Activated T-cell treated with anti-CD3 and anti-CD28 coated beads, Interleukin-2, amount 50 U/mL, for 4 hours (primary cell): ENCODE data around the gene POU3F4. TPM values are rescaled to one million over a fixed set of nuclear protein-coding genes. Genes with fewer than 3 reads are reported as not detected.

Source experiments
- ATAC-seq, 2 donors: fragments of 200-7000 bp; cut with Tn5 transposase; one replicate each; pipeline ENCODE4 v1.10.0; 2021
- DNase-seq: peaks from one replicate; pipeline ENCODE4 v3.0.0-alpha.2; 2020
- H3K27me3 Mint-ChIP-seq: one replicate; pipeline ENCODE4 v1.8.0; 2021; ENCODE audit warnings: low read depth, mixed read lengths
- H3K36me3 Mint-ChIP-seq: one replicate; pipeline ENCODE4 v1.8.0; 2022; ENCODE audit warnings: mixed read lengths; ENCODE audit not compliant: insufficient read depth
- H3K4me1 Mint-ChIP-seq: one replicate; pipeline ENCODE4 v1.8.0; 2021; ENCODE audit warnings: low read depth, mixed read lengths
- H3K4me3 Mint-ChIP-seq: one replicate; pipeline ENCODE4 v1.8.0; 2021; ENCODE audit warnings: mild to moderate bottlenecking, moderate library complexity, mixed read lengths
- H3K9me3 Mint-ChIP-seq: one replicate; pipeline ENCODE4 v1.8.0; 2021; ENCODE audit warnings: mixed read lengths
- total RNA-seq, 3 donors: library from RNA; stranded (reverse); gene quantifications; one replicate each; pipeline ENCODE4 v1.2.1, GENCODE V29; 2021

Gene POU3F4
- not detected for total RNA-seq

DNA sequence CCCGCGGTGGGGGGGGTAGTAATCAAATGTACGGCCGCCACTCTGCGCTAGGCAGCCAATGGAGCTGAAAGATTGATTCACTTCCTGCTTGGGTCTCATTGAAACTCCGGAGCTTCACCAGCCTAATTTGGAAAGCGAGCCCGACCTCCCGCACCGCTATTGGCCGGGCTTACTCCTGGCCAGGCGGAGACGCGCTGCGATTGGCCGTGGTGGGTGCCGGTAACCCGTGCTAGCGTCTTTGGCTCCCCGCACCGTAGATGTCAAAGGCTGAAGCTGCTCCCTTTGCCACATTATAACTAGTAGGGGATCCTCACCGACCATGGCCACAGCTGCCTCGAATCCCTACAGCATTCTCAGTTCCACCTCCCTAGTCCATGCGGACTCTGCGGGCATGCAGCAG is at the start of gene POU3F4:
POU3F4 (plus strand) TSS at position 285 of the 400 bp plus-strand sequence; CDS start at position 320, 35 bp downstream.
- no peaks in the 10 kb centered on the region for H3K9me3 Mint-ChIP-seq
- no peaks in the 10 kb centered on the region for H3K36me3 Mint-ChIP-seq
- ATAC-seq = no peak
- peaks cover 71% of the 10 kb centered on the region for H3K27me3 Mint-ChIP-seq
- H3K4me3 Mint-ChIP-seq = no peak within 1 kb of the TSS
- H3K4me1 Mint-ChIP-seq = peaks cover 2% of the 10 kb centered on the region
- no peak for DNase-seq

DNA sequence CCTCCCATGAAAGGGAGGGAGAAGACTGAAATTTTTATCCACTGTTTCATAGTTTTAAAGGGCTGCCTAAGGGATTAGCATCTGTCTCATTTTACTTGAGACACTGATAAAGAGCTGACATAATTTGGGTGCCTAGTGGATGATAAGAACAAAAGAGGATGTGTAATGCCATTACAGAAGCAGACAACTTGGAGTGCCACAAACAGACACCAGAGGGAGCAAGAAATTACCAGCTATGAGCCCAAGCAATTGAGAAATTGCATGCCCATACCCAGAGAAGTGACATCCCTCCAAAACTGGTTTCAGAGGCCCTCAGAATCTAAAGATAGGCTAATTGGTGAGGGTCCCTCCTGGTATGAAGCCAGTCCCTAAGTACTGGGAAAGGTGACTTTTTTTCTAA is 38.5 kb upstream of the POU3F4 start:
- Mint-ChIP-seq H3K9me3 (no peaks in the 10 kb centered on the region), H3K4me1 (no peaks in the 10 kb centered on the region), H3K4me3 (no peak overlapping the region), H3K36me3 (no peaks in the 10 kb centered on the region), H3K27me3 (no peaks in the 10 kb centered on the region)
- ATAC-seq (no peak), DNase-seq (no peak)

DNA sequence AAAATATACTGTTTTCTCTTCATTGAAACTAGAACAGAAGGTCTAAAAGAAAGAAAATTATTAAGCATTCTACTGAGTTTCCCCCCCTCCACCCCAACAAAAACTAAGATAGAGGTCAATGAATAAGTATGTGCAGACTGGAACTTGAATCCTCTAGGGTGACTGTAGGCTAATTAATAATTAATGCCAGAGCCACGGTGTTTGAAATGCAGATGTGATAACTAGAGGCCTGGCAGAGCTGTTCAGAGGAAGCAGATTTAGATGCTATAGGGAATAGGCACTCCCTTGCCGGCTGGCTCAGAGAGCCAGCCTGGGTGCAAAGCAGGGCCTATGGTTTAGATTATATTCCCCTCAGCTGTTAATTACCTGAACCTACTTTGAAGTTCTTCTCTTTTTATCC is 12.2 kb upstream of the POU3F4 start:
- Mint-ChIP-seq H3K4me3 (no peak overlapping the region), H3K27me3 (peaks cover 2% of the 10 kb centered on the region), H3K36me3 (no peaks in the 10 kb centered on the region), H3K9me3 (no peaks in the 10 kb centered on the region), H3K4me1 (no peaks in the 10 kb centered on the region)
- no peak for ATAC-seq
- no peak for DNase-seq

DNA sequence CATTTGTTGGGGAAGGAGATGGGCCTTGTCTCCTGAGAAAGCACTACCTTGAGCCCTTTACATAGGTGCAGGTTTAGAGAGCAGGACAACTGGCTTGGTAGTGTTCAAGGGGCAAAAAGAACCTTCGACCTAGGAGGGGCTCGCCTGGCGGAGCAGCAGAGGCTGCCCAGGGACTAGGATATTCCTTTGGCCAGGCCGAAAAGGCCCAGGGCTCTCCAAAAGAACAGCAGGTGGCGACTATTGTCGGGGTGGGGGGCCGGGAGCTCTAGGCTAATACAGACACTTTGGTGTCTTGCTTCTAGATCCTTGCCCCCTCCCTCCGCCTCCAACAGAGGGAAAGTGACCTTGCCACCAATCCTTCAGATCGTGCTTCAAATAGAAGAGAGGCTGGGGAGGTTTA is 7.1 kb upstream of the POU3F4 start:
- Mint-ChIP-seq H3K9me3 (no peaks in the 10 kb centered on the region), H3K4me1 (no peaks in the 10 kb centered on the region), H3K27me3 (peaks cover 39% of the 10 kb centered on the region), H3K4me3 (no peak overlapping the region), H3K36me3 (no peaks in the 10 kb centered on the region)
- no peak for DNase-seq
- ATAC-seq = no peak

DNA sequence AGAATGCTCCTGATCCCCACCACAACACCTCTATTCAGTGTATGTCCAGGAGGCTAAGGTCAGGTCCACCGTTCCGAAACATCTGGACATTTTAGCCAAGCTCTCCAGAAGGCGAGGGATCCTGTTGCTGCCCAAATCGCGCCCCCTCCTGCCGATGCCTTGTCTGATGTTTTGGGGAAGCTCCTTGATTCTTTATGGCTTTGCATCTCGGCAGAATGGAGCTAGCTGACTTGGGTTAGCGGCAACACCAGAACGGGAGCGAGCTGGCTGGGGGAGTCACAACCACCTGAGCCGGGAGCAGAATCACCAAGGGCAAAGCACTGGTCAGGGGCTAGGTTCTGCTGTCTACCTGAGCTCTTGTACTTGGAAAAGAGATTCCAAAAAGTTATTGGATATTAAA is 6.6 kb upstream of the POU3F4 start:
- H3K27me3 Mint-ChIP-seq = peaks cover 43% of the 10 kb centered on the region
- DNase-seq = no peak
- no peak for ATAC-seq
- H3K9me3 Mint-ChIP-seq = no peaks in the 10 kb centered on the region
- no peaks in the 10 kb centered on the region for H3K4me1 Mint-ChIP-seq
- no peak overlapping the region for H3K4me3 Mint-ChIP-seq
- no peaks in the 10 kb centered on the region for H3K36me3 Mint-ChIP-seq

DNA sequence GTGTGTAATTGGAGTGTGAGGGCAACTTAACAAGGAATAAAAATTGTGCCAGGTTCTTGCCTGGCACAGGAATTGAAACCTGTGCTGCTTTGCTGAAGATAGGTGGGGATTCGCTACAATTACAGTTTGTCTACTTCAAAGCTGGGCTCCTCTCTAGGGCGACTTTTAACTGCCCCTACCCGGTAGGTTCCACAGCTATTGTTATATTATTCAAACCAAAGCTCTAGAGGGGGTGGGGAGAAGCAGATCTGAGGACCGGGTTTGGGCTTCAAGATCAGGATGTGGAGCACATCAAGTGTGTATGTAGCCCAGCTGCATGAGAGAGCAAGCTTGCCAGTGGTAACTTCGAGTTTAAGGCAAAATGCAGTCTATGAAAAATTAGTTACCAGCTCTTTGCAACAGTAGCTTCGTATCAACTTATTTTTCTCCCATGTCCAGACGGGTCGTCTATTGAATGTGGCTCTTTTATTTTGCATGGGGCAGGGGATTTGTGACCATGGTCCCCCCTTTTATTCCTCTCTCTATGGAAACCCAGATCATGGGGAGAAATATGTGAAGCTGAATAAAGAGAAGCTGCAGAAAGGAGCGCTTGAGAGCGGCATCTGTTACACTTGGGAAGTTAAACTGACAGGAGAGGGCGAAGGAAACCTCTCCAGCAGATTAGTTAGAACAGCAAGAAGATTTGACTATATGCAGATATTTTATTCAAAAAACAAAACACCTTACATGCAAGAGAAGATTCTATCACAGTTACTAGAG is 3.2 kb upstream of the POU3F4 start:
- DNase-seq = no peak
- Mint-ChIP-seq H3K27me3 (peaks cover 64% of the 10 kb centered on the region), H3K4me1 (peaks cover 2% of the 10 kb centered on the region), H3K4me3 (no peak overlapping the region), H3K36me3 (no peaks in the 10 kb centered on the region), H3K9me3 (no peaks in the 10 kb centered on the region)
- no peak for ATAC-seq

DNA sequence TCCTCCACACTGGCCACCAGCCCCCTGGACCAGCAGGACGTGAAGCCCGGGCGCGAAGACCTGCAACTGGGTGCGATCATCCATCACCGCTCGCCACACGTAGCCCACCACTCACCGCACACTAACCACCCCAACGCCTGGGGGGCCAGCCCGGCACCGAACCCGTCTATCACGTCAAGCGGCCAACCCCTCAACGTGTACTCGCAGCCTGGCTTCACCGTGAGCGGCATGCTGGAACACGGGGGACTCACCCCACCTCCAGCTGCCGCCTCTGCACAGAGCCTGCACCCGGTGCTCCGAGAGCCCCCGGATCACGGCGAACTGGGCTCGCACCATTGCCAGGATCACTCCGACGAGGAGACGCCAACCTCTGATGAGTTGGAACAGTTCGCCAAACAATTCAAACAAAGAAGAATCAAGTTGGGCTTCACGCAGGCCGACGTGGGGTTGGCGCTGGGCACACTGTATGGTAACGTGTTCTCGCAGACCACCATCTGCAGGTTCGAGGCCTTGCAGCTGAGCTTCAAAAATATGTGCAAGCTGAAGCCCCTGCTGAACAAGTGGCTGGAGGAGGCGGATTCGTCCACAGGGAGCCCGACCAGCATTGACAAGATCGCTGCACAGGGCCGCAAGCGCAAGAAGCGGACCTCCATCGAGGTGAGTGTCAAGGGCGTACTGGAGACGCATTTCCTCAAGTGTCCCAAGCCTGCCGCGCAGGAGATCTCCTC is 600 bp downstream of the POU3F4 start:
- H3K4me1 Mint-ChIP-seq = peaks cover 2% of the 10 kb centered on the region
- H3K27me3 Mint-ChIP-seq = peaks cover 64% of the 10 kb centered on the region
- H3K9me3 Mint-ChIP-seq = no peaks in the 10 kb centered on the region

DNA sequence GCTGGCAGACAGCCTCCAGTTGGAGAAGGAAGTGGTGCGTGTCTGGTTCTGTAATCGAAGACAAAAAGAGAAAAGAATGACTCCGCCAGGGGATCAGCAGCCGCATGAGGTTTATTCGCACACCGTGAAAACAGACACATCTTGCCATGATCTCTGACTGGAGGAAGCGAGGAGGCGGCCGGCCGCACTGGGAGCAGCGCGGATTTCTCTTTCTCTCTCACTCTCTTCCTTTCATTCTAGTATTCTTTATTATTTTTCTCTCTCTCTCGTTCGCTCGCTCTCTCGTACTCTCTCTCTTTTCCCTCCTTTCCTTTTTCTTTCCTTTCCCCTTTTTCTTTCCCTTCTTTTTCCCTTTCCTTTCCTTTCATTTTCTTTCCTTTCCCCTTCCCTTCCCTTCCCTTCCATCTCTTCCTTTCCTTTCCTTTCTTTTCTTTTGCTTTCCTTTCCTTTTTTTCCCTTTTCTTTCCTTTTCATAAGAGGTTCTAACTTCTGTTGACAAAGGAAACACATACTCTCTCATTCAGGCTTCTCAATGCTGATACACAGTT is 1.2 kb downstream of the POU3F4 start:
- no peak for DNase-seq
- peaks cover 60% of the 10 kb centered on the region for H3K27me3 Mint-ChIP-seq
- no peaks in the 10 kb centered on the region for H3K36me3 Mint-ChIP-seq
- peaks cover 2% of the 10 kb centered on the region for H3K4me1 Mint-ChIP-seq
- no peak for ATAC-seq
- H3K4me3 Mint-ChIP-seq = no peak overlapping the region
- H3K9me3 Mint-ChIP-seq = no peaks in the 10 kb centered on the region

More for the DNA sequence above, 600 bp downstream of the POU3F4 start:
- no peak for ATAC-seq
- no peak for DNase-seq
- no peak overlapping the region for H3K4me3 Mint-ChIP-seq
- H3K36me3 Mint-ChIP-seq = no peaks in the 10 kb centered on the region

DNA sequence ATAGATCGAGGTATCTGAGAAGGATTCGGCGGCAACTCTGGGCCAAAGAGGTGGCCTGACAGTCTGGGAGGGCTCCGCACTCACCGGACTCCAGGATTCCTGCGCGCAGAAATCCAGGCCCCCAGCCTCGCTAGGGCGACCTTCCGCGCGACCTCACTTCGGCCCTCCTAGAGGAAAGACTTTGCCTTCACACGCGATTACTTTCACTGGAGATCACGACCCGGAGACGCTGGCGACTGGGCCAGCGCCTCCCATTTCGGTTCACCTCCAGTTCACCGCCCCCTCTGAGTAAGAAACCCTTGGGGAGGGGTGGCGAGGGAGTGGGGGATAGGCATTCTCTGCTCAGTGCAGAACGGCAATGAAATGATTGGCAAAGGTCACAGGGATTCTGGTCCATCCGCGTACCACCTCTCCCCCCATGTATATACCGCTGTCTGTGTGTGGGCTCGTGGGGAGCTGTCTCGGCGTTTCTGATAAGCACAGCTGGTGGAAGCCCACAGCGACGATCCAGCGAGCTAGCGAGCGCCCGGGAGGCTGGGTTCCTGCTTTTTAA is 2.5 kb downstream of the POU3F4 start:
- no peaks in the 10 kb centered on the region for H3K36me3 Mint-ChIP-seq
- H3K4me3 Mint-ChIP-seq = no peak overlapping the region
- H3K27me3 Mint-ChIP-seq = peaks cover 50% of the 10 kb centered on the region

DNA sequence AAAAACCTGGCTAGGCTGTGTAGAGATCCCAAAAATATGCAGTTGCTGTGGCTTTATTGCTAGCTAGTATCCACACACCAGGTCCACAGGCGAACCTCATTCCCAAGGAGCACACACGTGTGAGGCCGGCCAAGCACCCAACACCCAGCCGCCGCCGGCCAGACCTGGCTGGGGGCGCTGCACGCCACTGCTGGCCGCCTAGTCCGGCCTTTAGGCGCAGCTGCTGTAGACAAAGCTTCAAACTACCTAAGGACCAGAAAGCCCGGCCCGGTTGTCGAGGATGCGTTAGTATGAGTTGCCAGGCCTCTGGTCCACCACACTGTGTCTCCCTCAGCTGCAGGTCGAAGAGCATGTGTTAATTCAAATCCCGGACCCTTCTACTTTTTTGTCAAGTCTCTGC is 3.1 kb downstream of the POU3F4 start:
- Mint-ChIP-seq H3K4me3 (no peak overlapping the region), H3K27me3 (peaks cover 44% of the 10 kb centered on the region), H3K4me1 (peaks cover 2% of the 10 kb centered on the region), H3K9me3 (no peaks in the 10 kb centered on the region), H3K36me3 (no peaks in the 10 kb centered on the region)
- DNase-seq (no peak), ATAC-seq (no peak)

More for the DNA sequence above, 2.5 kb downstream of the POU3F4 start:
- peaks cover 2% of the 10 kb centered on the region for H3K4me1 Mint-ChIP-seq
- DNase-seq (no peak), ATAC-seq (no peak)
- no peaks in the 10 kb centered on the region for H3K9me3 Mint-ChIP-seq

DNA sequence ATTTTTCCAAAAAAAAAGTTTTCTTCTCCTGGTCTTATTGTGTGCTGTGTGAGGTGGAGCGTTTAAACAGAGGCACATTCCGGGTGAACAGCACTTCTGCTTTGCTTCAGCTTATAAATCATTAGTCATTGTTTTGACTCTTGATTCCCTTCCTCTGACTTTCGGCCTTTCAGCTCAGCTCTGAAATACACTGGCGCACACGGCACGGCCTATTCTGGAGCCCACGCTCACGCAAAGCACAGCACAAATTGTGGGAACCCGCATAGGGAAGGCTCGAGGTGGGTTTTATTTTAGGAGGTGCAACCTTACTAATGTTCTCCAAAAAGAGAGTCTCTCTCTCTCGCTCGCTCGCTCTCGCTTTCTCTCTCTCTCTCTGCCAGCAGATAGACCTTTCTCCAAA is 4.0 kb downstream of the POU3F4 start:
- DNase-seq (no peak), ATAC-seq (no peak)
- Mint-ChIP-seq H3K4me1 (peaks cover 2% of the 10 kb centered on the region), H3K27me3 (peaks cover 39% of the 10 kb centered on the region), H3K9me3 (no peaks in the 10 kb centered on the region), H3K36me3 (no peaks in the 10 kb centered on the region), H3K4me3 (no peak overlapping the region)

DNA sequence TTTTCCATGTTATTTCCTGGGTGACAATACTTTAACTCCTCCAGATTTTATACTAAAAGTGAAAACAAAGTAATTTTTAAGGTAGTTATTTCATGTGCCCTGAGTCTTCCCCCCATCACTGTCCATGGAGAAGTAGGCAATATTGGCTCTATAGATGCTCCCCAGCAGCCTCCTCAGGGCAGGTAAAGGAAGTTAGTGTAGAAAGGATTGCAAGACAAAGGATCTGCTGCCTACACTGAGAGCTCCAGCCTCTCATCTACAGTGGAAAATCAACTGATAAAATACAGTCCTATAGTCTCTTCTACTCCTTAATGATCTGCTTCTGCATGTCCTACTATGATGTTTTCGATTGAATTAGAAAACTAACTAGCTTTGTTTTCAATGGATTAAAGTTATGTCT is 8.5 kb downstream of the POU3F4 start:
- DNase-seq (no peak), ATAC-seq (no peak)
- Mint-ChIP-seq H3K36me3 (no peaks in the 10 kb centered on the region), H3K4me1 (no peaks in the 10 kb centered on the region), H3K9me3 (no peaks in the 10 kb centered on the region), H3K4me3 (no peak overlapping the region), H3K27me3 (peaks cover 9% of the 10 kb centered on the region)

DNA sequence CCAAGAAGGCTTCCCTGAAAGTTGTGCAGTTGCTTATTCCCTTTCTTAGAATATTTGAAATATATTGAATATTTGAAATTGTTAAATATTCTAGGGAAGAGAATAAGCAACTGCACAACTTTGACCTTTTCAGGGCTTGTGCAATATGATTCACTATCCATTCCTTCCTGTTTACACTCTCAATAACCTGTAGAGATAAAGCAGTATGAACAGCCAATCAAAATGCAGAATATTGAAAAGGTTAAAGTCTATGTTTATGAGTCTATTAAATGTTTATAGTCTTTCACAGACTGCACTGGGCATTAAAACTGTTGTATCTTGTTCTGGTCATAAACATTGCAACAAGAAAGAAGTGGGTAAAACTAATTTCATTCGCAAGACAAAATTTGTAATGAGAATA is 13.8 kb downstream of the POU3F4 start:
- no peaks in the 10 kb centered on the region for H3K9me3 Mint-ChIP-seq
- H3K27me3 Mint-ChIP-seq = no peaks in the 10 kb centered on the region
- no peaks in the 10 kb centered on the region for H3K4me1 Mint-ChIP-seq
- no peak for ATAC-seq
- no peak for DNase-seq
- no peaks in the 10 kb centered on the region for H3K36me3 Mint-ChIP-seq
- no peak overlapping the region for H3K4me3 Mint-ChIP-seq

DNA sequence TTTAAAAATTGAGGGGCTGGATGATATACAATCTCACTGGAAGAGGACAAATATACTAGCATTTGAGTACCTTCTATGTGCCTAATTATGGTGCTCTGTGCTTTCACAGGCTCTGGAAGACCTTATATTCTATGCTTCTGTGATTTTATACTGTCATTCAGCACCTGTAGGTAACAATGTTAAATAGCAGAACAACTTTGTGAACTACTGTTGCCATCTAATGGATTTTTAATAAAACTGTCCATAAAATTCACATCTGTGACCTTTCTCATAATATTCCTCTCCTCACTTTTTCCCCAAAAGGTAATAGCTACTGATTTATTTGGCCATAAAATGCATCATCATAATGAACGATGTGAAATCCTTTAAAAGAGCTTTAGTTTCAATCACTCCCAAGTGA is 21.9 kb downstream of the POU3F4 start:
- Mint-ChIP-seq H3K27me3 (no peaks in the 10 kb centered on the region), H3K4me3 (no peak overlapping the region), H3K36me3 (no peaks in the 10 kb centered on the region), H3K4me1 (no peaks in the 10 kb centered on the region), H3K9me3 (no peaks in the 10 kb centered on the region)
- DNase-seq = no peak
- ATAC-seq = no peak
